Keratinocyte (primary cell): ENCODE measurements around the gene F7.

Source experiments
- CTCF ChIP-seq, 3 experiments: IDR thresholded peaks in 1 of 3; conservative IDR thresholded peaks in 1 of 3; optimal IDR thresholded peaks in 1 of 3; 2 replicates in 2 of 3; 3 replicates in 1 of 3; pipeline versions ENCODE3 to v1.5.1; 2011; ENCODE audit warnings: low read length in 3 of 3, mild to moderate bottlenecking in 3 of 3, moderate library complexity in 2 of 3, control low read depth in 1 of 3, inconsistent platforms in 1 of 3; ENCODE audit not compliant: insufficient read depth in 2 of 3; ENCODE audit errors: extremely low read depth in 1 of 3
- EZH2 ChIP-seq: IDR thresholded peaks from one replicate; pipeline ENCODE4 v1.6.1; 2012; ENCODE audit warnings: inconsistent platforms, mild to moderate bottlenecking, low read length, moderate library complexity

- TF ChIP-seq CTCF (optimal IDR thresholded peaks at IDR 0.05 in 1 of 3, IDR thresholded peaks at IDR 0.05 in 1 of 3, conservative IDR thresholded peaks at IDR 0.05 in 1 of 3; ENCODE audit: extremely low read depth in 1 of 3, insufficient read depth in 2 of 3, low read length in 3 of 3), result no peak
- TF ChIP-seq EZH2, result no peak
These were observed 15.2 kb upstream of the F7 start for GRCh38 chr13:113090415-113090770.
